ENCODE results near the gene HSPA2. TPM values are rescaled to one million over a fixed set of nuclear protein-coding genes. Genes with fewer than 3 reads are reported as not detected.

HSPA2 gene
- total and polyA plus RNA-seq, 2 of the 13 experiments (the other 11 are each of a cell fraction or from before 2014, with no cell fraction given): 0.15 to 0.27 TPM

DNA sequence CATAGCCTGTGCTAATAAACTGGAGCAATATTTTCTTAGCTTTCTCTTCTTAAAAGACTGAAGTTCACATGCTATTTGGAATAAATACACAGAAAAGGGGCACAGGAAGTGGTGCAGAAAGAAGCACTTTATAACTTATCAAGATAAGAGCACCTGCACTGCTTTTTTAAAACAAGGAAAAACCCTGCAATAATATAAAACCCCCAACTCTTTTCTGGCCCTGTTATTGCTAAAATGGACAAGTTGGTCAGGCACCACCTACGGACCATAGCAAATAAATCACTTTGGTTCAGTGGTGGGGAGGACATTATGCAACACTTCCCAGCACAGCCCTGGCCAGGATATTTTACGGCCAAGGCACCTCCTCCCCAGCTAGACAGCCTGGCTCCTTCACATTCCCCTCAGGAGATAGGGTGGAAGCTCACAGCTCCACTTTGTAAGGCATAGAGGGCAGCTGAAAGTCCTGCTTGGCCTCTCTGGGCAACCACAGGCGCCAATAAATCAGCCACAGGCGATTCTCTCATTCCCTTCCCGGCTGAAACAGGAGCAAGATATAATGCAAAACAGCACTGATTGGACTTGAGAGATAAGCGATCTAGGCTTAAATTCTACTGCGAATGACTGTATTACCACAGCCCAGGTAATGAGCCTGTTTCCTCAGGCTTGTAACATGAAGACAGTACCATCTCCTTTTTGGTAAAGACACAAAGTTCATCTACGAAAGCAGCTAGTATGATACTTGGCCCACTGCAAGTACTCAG, 39.0 kb upstream of the HSPA2 start (continued):
- TF ChIP-seq, protein P1, sequence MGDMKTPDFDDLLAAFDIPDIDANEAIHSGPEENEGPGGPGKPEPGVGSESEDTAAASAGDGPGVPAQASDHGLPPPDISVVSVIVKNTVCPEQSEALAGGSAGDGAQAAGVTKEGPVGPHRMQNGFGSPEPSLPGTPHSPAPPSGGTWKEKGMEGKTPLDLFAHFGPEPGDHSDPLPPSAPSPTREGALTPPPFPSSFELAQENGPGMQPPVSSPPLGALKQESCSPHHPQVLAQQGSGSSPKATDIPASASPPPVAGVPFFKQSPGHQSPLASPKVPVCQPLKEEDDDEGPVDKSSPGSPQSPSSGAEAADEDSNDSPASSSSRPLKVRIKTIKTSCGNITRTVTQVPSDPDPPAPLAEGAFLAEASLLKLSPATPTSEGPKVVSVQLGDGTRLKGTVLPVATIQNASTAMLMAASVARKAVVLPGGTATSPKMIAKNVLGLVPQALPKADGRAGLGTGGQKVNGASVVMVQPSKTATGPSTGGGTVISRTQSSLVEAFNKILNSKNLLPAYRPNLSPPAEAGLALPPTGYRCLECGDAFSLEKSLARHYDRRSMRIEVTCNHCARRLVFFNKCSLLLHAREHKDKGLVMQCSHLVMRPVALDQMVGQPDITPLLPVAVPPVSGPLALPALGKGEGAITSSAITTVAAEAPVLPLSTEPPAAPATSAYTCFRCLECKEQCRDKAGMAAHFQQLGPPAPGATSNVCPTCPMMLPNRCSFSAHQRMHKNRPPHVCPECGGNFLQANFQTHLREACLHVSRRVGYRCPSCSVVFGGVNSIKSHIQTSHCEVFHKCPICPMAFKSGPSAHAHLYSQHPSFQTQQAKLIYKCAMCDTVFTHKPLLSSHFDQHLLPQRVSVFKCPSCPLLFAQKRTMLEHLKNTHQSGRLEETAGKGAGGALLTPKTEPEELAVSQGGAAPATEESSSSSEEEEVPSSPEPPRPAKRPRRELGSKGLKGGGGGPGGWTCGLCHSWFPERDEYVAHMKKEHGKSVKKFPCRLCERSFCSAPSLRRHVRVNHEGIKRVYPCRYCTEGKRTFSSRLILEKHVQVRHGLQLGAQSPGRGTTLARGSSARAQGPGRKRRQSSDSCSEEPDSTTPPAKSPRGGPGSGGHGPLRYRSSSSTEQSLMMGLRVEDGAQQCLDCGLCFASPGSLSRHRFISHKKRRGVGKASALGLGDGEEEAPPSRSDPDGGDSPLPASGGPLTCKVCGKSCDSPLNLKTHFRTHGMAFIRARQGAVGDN (CRISPR knock-in tag; IDR thresholded peaks at IDR 0.05): no peak; the same call in 1 of the 2 replicates
- TF ChIP-seq, protein P2, sequence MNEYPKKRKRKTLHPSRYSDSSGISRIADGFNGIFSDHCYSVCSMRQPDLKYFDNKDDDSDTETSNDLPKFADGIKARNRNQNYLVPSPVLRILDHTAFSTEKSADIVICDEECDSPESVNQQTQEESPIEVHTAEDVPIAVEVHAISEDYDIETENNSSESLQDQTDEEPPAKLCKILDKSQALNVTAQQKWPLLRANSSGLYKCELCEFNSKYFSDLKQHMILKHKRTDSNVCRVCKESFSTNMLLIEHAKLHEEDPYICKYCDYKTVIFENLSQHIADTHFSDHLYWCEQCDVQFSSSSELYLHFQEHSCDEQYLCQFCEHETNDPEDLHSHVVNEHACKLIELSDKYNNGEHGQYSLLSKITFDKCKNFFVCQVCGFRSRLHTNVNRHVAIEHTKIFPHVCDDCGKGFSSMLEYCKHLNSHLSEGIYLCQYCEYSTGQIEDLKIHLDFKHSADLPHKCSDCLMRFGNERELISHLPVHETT (CRISPR knock-in tag; conservative IDR thresholded peaks at IDR 0.05): 0 out of 2 replicates have a peak, but pooled peaks have one; percentile 22
- TF ChIP-seq PCBP1 (IDR thresholded peaks at IDR 0.05; ENCODE audit: borderline replicate concordance, low read depth, low read length) (no peak), ZNF564 (CRISPR knock-in tag; IDR thresholded peaks at IDR 0.05) (no peak), ZNF570 (CRISPR knock-in tag; IDR thresholded peaks at IDR 0.05; ENCODE audit: borderline replicate concordance) (no peak), ZNF761 (CRISPR knock-in tag; conservative IDR thresholded peaks at IDR 0.05) (no peak)
- TF ChIP-seq, protein P3, sequence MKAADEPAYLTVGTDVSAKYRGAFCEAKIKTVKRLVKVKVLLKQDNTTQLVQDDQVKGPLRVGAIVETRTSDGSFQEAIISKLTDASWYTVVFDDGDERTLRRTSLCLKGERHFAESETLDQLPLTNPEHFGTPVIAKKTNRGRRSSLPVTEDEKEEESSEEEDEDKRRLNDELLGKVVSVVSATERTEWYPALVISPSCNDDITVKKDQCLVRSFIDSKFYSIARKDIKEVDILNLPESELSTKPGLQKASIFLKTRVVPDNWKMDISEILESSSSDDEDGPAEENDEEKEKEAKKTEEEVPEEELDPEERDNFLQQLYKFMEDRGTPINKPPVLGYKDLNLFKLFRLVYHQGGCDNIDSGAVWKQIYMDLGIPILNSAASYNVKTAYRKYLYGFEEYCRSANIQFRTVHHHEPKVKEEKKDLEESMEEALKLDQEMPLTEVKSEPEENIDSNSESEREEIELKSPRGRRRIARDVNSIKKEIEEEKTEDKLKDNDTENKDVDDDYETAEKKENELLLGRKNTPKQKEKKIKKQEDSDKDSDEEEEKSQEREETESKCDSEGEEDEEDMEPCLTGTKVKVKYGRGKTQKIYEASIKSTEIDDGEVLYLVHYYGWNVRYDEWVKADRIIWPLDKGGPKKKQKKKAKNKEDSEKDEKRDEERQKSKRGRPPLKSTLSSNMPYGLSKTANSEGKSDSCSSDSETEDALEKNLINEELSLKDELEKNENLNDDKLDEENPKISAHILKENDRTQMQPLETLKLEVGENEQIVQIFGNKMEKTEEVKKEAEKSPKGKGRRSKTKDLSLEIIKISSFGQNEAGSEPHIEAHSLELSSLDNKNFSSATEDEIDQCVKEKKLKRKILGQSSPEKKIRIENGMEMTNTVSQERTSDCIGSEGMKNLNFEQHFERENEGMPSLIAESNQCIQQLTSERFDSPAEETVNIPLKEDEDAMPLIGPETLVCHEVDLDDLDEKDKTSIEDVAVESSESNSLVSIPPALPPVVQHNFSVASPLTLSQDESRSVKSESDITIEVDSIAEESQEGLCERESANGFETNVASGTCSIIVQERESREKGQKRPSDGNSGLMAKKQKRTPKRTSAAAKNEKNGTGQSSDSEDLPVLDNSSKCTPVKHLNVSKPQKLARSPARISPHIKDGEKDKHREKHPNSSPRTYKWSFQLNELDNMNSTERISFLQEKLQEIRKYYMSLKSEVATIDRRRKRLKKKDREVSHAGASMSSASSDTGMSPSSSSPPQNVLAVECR (CRISPR knock-in tag; IDR thresholded peaks at IDR 0.05; ENCODE audit: borderline replicate concordance): no peak; the same call in 1 of the 2 replicates
- TF ChIP-seq, protein P4, sequence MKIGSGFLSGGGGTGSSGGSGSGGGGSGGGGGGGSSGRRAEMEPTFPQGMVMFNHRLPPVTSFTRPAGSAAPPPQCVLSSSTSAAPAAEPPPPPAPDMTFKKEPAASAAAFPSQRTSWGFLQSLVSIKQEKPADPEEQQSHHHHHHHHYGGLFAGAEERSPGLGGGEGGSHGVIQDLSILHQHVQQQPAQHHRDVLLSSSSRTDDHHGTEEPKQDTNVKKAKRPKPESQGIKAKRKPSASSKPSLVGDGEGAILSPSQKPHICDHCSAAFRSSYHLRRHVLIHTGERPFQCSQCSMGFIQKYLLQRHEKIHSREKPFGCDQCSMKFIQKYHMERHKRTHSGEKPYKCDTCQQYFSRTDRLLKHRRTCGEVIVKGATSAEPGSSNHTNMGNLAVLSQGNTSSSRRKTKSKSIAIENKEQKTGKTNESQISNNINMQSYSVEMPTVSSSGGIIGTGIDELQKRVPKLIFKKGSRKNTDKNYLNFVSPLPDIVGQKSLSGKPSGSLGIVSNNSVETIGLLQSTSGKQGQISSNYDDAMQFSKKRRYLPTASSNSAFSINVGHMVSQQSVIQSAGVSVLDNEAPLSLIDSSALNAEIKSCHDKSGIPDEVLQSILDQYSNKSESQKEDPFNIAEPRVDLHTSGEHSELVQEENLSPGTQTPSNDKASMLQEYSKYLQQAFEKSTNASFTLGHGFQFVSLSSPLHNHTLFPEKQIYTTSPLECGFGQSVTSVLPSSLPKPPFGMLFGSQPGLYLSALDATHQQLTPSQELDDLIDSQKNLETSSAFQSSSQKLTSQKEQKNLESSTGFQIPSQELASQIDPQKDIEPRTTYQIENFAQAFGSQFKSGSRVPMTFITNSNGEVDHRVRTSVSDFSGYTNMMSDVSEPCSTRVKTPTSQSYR (CRISPR knock-in tag; IDR thresholded peaks at IDR 0.05; ENCODE audit: borderline replicate concordance): 0 out of 2 replicates have a peak, but pooled peaks have one; percentile 19
- TF ChIP-seq, protein P5, sequence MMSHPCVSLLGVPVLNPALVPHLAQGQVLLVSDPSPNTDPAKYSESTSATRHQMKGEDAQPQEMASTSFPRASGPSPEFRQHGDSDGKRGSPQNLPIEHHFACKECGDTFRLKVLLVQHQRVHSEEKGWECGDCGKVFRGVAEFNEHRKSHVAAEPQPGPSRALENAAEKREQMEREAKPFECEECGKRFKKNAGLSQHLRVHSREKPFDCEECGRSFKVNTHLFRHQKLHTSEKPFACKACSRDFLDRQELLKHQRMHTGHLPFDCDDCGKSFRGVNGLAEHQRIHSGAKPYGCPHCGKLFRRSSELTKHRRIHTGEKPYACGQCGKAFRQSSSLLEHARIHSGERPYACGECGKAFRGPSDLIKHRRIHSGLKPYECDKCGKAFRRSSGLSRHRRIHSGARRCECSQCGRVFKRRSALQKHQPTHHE (CRISPR knock-in tag; IDR thresholded peaks at IDR 0.05; ENCODE audit: borderline replicate concordance): no peak
- TF ChIP-seq, protein P6, sequence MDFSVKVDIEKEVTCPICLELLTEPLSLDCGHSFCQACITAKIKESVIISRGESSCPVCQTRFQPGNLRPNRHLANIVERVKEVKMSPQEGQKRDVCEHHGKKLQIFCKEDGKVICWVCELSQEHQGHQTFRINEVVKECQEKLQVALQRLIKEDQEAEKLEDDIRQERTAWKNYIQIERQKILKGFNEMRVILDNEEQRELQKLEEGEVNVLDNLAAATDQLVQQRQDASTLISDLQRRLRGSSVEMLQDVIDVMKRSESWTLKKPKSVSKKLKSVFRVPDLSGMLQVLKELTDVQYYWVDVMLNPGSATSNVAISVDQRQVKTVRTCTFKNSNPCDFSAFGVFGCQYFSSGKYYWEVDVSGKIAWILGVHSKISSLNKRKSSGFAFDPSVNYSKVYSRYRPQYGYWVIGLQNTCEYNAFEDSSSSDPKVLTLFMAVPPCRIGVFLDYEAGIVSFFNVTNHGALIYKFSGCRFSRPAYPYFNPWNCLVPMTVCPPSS (IDR thresholded peaks at IDR 0.05): no peak
